GM12873 (cell line): Measurements from ENCODE around the gene LATS1.

Experiments used
- TF ChIP-seq, protein P1 (sequence below): IDR thresholded peaks from 2 replicates; pipeline ENCODE4 v1.5.1; 2012; ENCODE audit warnings: low read depth, mild to moderate bottlenecking, moderate library complexity, low read length, control low read depth; ENCODE audit not compliant: insufficient read depth; ENCODE audit errors: missing control alignments

LATS1 gene

GRCh38 chr6:149698175-149698574, 19.7 kb downstream of the LATS1 start:
- TF ChIP-seq, protein P1, sequence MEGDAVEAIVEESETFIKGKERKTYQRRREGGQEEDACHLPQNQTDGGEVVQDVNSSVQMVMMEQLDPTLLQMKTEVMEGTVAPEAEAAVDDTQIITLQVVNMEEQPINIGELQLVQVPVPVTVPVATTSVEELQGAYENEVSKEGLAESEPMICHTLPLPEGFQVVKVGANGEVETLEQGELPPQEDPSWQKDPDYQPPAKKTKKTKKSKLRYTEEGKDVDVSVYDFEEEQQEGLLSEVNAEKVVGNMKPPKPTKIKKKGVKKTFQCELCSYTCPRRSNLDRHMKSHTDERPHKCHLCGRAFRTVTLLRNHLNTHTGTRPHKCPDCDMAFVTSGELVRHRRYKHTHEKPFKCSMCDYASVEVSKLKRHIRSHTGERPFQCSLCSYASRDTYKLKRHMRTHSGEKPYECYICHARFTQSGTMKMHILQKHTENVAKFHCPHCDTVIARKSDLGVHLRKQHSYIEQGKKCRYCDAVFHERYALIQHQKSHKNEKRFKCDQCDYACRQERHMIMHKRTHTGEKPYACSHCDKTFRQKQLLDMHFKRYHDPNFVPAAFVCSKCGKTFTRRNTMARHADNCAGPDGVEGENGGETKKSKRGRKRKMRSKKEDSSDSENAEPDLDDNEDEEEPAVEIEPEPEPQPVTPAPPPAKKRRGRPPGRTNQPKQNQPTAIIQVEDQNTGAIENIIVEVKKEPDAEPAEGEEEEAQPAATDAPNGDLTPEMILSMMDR = no peak

GRCh38 chr6:149696901-149697300, 21.0 kb downstream of the LATS1 start:
- TF ChIP-seq, protein P1 = no peak

- TF ChIP-seq, protein P1 = no peak
Observed at GRCh38 chr6:149694921-149695320, 23.0 kb downstream of the LATS1 start.

DNA sequence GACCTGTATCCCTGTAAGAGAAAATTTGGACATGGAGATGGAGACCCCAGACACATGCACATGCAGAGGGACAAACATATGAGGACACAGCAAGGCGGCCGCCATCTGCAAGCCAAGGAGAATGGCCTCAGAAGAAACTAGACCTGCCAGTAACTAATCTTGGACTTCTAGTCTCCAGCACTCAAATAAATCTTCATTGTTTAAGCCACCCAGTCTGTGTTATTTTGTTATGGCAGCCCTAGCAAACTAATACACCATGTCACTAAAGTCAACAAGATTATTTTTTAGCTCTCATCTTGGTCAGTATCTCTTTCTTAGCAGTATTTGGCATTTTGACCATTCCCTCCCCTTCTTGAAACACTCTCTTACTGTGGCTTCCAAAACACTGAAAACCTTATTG, 26.7 kb downstream of the LATS1 start:
- TF ChIP-seq, protein P1 = no peak

DNA sequence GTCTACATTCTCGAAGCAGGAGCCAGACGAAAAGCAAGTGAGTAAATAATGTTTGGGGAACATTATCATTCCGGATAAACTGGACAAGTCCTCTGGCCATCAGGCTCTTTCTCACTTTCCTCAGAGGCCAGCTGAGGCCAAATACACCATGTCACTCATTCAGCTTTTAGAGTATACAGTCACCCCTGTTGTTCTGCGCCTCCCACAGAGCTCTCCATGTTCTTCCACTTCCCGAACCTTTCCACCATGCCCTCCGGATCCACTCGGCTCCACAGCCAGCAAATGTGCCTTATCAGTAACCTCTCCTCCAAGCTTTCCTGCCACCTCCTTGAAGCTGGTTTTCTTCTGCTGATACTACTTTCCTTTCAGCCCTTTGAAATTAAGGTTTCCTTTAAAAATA, 31.7 kb downstream of the LATS1 start:
- TF ChIP-seq, protein P1 = no peak

DNA sequence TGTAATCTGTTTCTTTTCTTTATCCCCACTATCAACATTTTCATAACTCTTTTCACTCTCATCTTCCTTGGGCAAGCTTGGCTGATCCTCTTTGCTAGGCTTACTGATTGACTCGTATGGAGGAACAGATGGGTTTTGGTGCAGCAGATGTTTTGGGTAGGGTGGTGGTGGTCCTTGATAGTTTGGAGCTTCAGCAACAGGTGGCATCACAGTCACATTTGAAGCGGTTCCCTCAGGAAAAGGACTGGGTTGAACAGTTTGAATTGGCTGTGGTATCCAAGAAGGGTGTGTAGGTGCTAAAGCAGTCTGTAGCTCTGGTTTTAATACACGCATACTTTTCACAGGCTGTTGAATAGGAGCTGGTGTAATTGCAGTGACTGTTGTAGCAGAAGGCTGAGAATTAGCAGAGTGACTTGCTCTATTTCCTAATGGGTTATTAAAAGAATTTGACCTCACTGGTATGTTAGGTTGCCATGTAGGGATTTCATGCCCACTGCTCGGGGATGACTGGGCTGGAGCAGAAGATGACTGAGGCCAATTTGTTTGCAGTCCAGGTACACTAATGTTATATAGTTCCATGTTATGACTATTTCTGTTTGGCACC, 34.5 kb downstream of the LATS1 start:
- TF ChIP-seq, protein P1 = no peak

GRCh38 chr6:149681209-149681608, 36.7 kb downstream of the LATS1 start:
- TF ChIP-seq, protein P1 = no peak
